ENCODE data around the gene TMEM35B. TPM values are rescaled to one million over a fixed set of nuclear protein-coding genes. Genes with fewer than 3 reads are reported as not detected.
"Not testable (repeated sequence)": the region's sequence is repeated elsewhere in the genome, so short reads cannot be mapped to it uniquely, and the experiment has no call there.

TMEM35B gene
- total RNA-seq, 4 donors from 2014 or later = 42.9 to 66.5 (median 62.2) TPM

DNA sequence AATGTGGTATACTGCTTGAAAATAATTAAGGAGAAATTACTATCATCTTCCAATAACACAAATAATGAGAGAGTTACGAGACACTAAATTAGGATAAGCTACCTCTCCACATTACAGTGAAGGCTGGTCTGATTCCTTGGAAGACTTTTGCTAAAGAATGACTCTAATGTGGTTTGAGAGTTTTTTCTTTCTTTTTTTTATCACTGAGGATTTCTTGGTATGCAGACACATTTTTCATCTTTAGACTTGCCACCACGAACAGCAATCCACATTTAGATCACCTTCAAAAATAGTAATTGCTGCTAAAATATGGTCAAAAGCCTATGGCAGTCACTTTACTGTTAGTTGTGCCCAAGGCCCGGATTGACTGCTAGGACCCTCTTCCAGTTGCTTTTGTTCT lies 16.6 kb upstream of the TMEM35B start:
- TF ChIP-seq, protein P1, sequence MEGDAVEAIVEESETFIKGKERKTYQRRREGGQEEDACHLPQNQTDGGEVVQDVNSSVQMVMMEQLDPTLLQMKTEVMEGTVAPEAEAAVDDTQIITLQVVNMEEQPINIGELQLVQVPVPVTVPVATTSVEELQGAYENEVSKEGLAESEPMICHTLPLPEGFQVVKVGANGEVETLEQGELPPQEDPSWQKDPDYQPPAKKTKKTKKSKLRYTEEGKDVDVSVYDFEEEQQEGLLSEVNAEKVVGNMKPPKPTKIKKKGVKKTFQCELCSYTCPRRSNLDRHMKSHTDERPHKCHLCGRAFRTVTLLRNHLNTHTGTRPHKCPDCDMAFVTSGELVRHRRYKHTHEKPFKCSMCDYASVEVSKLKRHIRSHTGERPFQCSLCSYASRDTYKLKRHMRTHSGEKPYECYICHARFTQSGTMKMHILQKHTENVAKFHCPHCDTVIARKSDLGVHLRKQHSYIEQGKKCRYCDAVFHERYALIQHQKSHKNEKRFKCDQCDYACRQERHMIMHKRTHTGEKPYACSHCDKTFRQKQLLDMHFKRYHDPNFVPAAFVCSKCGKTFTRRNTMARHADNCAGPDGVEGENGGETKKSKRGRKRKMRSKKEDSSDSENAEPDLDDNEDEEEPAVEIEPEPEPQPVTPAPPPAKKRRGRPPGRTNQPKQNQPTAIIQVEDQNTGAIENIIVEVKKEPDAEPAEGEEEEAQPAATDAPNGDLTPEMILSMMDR (IDR thresholded peaks at IDR 0.05) = no peak
- TF ChIP-seq EP300 (IDR thresholded peaks at IDR 0.05) (no peak), POLR2A (IDR thresholded peaks at IDR 0.05) (no peak)
- peaks cover 4 to 80% (median 14%) of the 10 kb centered on the region in 3 donors for H3K36me3 ChIP-seq
- no peak for DNase-seq (ENCODE audit: low spot score in 2 of 2)
- H3K9me3 ChIP-seq = no peaks in the 10 kb centered on the region
- WGBS, 2 donors = 75 to 76% methylated on average over 3 of the region's 3 CpGs
- H3K27ac ChIP-seq = no peak overlapping the region
- no peaks in the 10 kb centered on the region for H3K4me1 ChIP-seq
- H3K27me3 ChIP-seq = no peaks in the 10 kb centered on the region
- H3K4me3 ChIP-seq = no peak overlapping the region

DNA sequence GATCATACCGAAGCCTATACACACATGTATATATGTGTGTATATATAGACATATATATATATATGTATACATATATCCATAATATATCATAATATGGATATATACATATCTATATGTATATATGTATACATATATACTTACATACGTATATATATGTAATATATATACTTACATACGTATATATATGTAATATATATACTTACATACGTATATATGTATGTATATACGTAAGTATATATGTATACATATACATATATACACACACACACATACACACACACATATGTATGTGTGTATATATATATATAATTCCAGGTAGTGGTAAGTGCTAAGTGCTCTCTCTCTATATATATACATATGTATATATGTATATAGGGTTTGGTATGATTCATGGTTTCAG lies 9.7 kb upstream of the TMEM35B start:
- no peaks in the 10 kb centered on the region for H3K9me3 ChIP-seq
- H3K36me3 ChIP-seq = peaks cover 0 to 50% (median 0%) of the 10 kb centered on the region in 3 donors
- no peak for DNase-seq (ENCODE audit: low spot score in 2 of 2)
- H3K27me3 ChIP-seq = no peaks in the 10 kb centered on the region
- H3K4me1 ChIP-seq = no peaks in the 10 kb centered on the region
- no peak overlapping the region for H3K27ac ChIP-seq
- 94 to 95% methylated on average over 5 of the region's 5 CpGs for WGBS, 2 donors
- H3K4me3 ChIP-seq = no peak overlapping the region
- no peak for TF ChIP-seq POLR2A (IDR thresholded peaks at IDR 0.05)
- no peak for TF ChIP-seq EP300 (IDR thresholded peaks at IDR 0.05)

DNA sequence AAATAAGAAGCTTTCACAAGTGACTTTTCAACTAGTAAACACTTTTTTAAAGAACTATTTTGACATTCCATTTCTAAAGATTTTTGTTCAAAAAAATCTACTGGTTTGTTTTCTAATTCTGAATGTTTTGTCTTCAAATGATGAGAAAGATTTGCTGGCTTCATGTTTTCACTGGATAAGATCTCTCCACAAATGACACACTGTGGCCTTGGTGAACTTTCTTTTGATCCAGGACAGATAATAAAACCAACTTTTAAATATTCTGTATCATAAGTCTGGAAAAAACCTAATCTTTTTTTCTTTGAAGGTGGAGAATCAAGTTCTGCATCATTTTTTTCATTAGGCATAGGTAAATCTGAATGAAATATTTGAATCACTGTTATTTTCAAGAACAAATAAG lies 3.4 kb upstream of the TMEM35B start:
- no peak overlapping the region for H3K27ac ChIP-seq
- H3K27me3 ChIP-seq = no peaks in the 10 kb centered on the region
- no peak for DNase-seq (ENCODE audit: low spot score in 2 of 2)
- H3K4me1 ChIP-seq = peaks cover 0 to 22% (median 11%) of the 10 kb centered on the region in 4 donors
- no peak overlapping the region for H3K4me3 ChIP-seq
- TF ChIP-seq EP300 (IDR thresholded peaks at IDR 0.05) (no peak), POLR2A (IDR thresholded peaks at IDR 0.05) (no peak)
- TF ChIP-seq, protein P1 (IDR thresholded peaks at IDR 0.05) = no peak
- peaks cover 0 to 35% (median 0%) of the 10 kb centered on the region in 3 donors for H3K36me3 ChIP-seq
- no peaks in the 10 kb centered on the region for H3K9me3 ChIP-seq

DNA sequence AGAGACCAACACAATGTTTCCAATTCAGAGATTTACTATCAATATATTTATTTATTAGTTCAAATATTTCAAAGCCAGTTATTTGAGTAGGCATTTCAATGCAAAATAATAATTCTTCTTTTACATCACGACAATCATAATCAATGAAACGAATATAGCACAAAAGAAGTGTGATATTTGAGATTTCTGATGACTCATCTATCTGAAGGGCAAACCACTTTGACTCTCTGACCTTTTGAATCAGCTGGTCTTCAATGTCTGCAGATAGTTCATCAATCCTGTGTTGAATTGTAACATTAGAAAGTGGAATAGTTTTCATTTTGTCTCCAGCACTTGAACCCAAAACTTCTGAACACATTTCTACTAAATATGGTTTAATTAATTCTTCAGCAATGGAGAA lies 3.0 kb upstream of the TMEM35B start:
- Histone ChIP-seq H3K4me1 (peaks cover 0 to 26% (median 14%) of the 10 kb centered on the region in 4 donors), H3K36me3 (peaks cover 0 to 35% (median 0%) of the 10 kb centered on the region in 3 donors), H3K27ac (no peak overlapping the region), H3K4me3 (no peak overlapping the region), H3K27me3 (no peaks in the 10 kb centered on the region), H3K9me3 (no peaks in the 10 kb centered on the region)
- no peak for DNase-seq (ENCODE audit: low spot score in 2 of 2)
- 60 to 63% methylated on average over 2 of the region's 2 CpGs for WGBS, 2 donors
- TF ChIP-seq EP300 (IDR thresholded peaks at IDR 0.05) (no peak), POLR2A (IDR thresholded peaks at IDR 0.05) (no peak)
- TF ChIP-seq, protein P1 (IDR thresholded peaks at IDR 0.05) = no peak

DNA sequence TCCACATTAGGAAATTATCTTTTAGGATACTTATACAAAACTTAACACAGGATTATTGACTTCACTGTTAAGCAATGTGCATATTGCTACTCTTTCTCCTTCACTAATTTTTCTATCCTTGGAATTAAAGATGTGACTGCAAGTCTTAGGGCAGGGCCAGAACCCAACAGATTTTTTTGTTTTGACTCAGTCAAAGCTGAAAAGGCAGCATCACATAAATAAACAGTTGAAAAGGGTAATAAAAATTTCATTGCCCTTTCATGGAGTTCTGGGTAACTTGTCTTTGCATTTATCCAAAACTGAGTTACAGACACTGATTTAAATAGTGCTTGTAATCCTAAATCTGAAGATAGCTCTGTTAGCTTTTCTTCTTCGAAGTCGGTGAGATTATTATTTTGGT lies 1.9 kb upstream of the TMEM35B start:
- H3K27ac ChIP-seq = no peak overlapping the region
- H3K4me3 ChIP-seq = no peak overlapping the region
- H3K27me3 ChIP-seq = no peaks in the 10 kb centered on the region
- TF ChIP-seq POLR2A (IDR thresholded peaks at IDR 0.05) (no peak), EP300 (IDR thresholded peaks at IDR 0.05) (no peak)
- TF ChIP-seq, protein P1 (IDR thresholded peaks at IDR 0.05) = no peak
- peaks cover 0 to 41% (median 0%) of the 10 kb centered on the region in 3 donors for H3K36me3 ChIP-seq
- no peaks in the 10 kb centered on the region for H3K9me3 ChIP-seq
- no peak for DNase-seq (ENCODE audit: low spot score in 2 of 2)
- WGBS, 2 donors = 93 to 94% methylated on average over 2 of the region's 2 CpGs
- peaks cover 0 to 34% (median 14%) of the 10 kb centered on the region in 4 donors for H3K4me1 ChIP-seq

DNA sequence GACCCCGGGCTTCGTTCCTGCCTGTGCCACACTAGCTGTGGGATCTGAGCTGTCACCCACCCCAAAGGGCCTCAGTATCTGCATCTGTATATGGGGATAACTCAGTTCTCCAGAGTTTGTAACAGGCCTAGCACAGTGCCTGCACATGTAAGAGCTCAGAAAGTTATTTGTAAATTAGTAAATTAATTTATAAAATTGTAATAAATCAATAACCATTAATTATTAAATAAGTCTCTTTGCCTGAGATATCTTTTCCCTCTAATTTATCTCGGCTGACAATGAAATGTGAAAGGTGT lies 410 bp upstream of the TMEM35B start:
- H3K36me3 ChIP-seq = peaks cover 0 to 41% (median 0%) of the 10 kb centered on the region in 3 donors
- H3K9me3 ChIP-seq; H3K27me3 ChIP-seq; DNase-seq (ENCODE audit: low spot score in 2 of 2): not testable (repeated sequence)
- peak overlapping the region; percentile 74 to 98 (median 93) for H3K27ac ChIP-seq
- WGBS, 2 donors = 24 to 30% methylated on average over 3 of the region's 3 CpGs
- H3K4me1 ChIP-seq = peaks cover 0 to 34% (median 14%) of the 10 kb centered on the region in 4 donors
- peak overlapping the region; percentile 62 to 96 (median 72) for H3K4me3 ChIP-seq

Data from tibial nerve (tissue), 4 donors.